OCI-LY1 (cell line): ENCODE data around the gene FRMD3.

Experiments
- H2AFZ ChIP-seq: fragments of 200-600 bp; sonication (generic), shearing (Covaris generic); 2 replicates; pipeline ENCODE4 v1.6.0; 2014; ENCODE audit warnings: antibody characterized with exemption, mild to moderate bottlenecking, low read length
- H3F3A ChIP-seq: fragments of 200-600 bp; sonication (generic), shearing (Covaris generic); 2 replicates; pipeline ENCODE4 v1.6.0; 2014; ENCODE audit warnings: mild to moderate bottlenecking, antibody characterized with exemption, low read length, moderate library complexity; ENCODE audit not compliant: insufficient read depth
- H3K27ac ChIP-seq: fragments of 200-600 bp; sonication (generic); 2 replicates; pipeline ENCODE4 v1.5.1; 2014; ENCODE audit warnings: low read length, mixed run types, mild to moderate bottlenecking, low read depth; ENCODE audit not compliant: poor library complexity, severe bottlenecking
- H3K27me3 ChIP-seq: fragments of 200-600 bp; sonication (generic); 2 replicates; pipeline ENCODE4 v1.6.0; 2014; ENCODE audit warnings: antibody characterized with exemption, mild to moderate bottlenecking, low read length, moderate library complexity; ENCODE audit not compliant: insufficient read depth
- H3K36me3 ChIP-seq: fragments of 200-600 bp; sonication (generic); 2 replicates; pipeline ENCODE4 v1.6.1; 2014; ENCODE audit warnings: mild to moderate bottlenecking, antibody characterized with exemption, low read length, moderate library complexity, mixed read lengths; ENCODE audit not compliant: insufficient read depth
- H3K4me1 ChIP-seq: fragments of 200-600 bp; sonication (generic); 2 replicates; pipeline ENCODE4 v1.5.1; 2014; ENCODE audit warnings: mild to moderate bottlenecking, low read length, moderate library complexity; ENCODE audit not compliant: insufficient read depth, severe bottlenecking
- H3K4me2 ChIP-seq: fragments of 200-600 bp; sonication (generic), shearing (Covaris generic); 2 replicates; pipeline ENCODE4 v1.6.1; 2014; ENCODE audit warnings: low read length
- H3K4me3 ChIP-seq: fragments of 200-600 bp; sonication (generic); 2 replicates; pipeline ENCODE4 v1.5.1; 2014; ENCODE audit warnings: low read length, low read depth, mild to moderate bottlenecking, mixed read lengths; ENCODE audit not compliant: poor library complexity, severe bottlenecking
- H3K79me2 ChIP-seq: fragments of 200-600 bp; shearing (Covaris generic); 2 replicates; pipeline ENCODE4 v1.6.1; 2016; ENCODE audit warnings: mixed run types, low read length, mixed read lengths; ENCODE audit not compliant: insufficient read depth
- H3K9ac ChIP-seq: fragments of 200-600 bp; sonication (generic), shearing (Covaris generic); 2 replicates; pipeline ENCODE4 v1.6.1; 2014; ENCODE audit warnings: mild to moderate bottlenecking, low read length, mixed read lengths
- H3K9me2 ChIP-seq: fragments of 200-600 bp; sonication (generic), shearing (Covaris generic); 2 replicates; pipeline ENCODE4 v1.6.1; 2014; ENCODE audit warnings: low read depth, mild to moderate bottlenecking, low read length, mixed read lengths
- H3K9me3 ChIP-seq: fragments of 200-600 bp; shearing (Covaris generic); 2 replicates; pipeline ENCODE4 v1.6.1; 2014; ENCODE audit warnings: low read length, mixed read lengths
- H4K20me1 ChIP-seq: fragments of 200-600 bp; sonication (generic), shearing (Covaris generic); 2 replicates; pipeline ENCODE4 v1.6.0; 2016; ENCODE audit warnings: mild to moderate bottlenecking, low read length; ENCODE audit not compliant: insufficient read depth
- CTCF ChIP-seq: fragments of 200-600 bp; sonication (generic), shearing (Covaris generic); IDR thresholded peaks from 2 replicates; pipeline ENCODE4 v1.5.1; 2017; ENCODE audit warnings: mild to moderate bottlenecking, antibody characterized with exemption, low read length, moderate library complexity, mixed read lengths
- EZH2 ChIP-seq: fragments of 200-600 bp; sonication (generic), shearing (Covaris generic); IDR thresholded peaks from 2 replicates; pipeline ENCODE4 v1.8.0; 2017; ENCODE audit warnings: borderline replicate concordance, mixed run types, mild to moderate bottlenecking, antibody characterized with exemption, low read length, moderate library complexity, mixed read lengths

FRMD3 gene

GRCh38 chr9:83441390-83441789 lies 96.8 kb downstream of the FRMD3 start:
- no peaks in the 10 kb centered on the region for H3F3A ChIP-seq
- H3K27ac ChIP-seq, result no peak overlapping the region
- no peak for TF ChIP-seq CTCF
- no peak for TF ChIP-seq EZH2
- no peaks in the 10 kb centered on the region for H3K4me1 ChIP-seq
- no peaks in the 10 kb centered on the region for H3K79me2 ChIP-seq
- H3K4me2 ChIP-seq, result no peak overlapping the region
- H3K9me2 ChIP-seq, result no peaks in the 10 kb centered on the region
- H2AFZ ChIP-seq, result no peak overlapping the region
- H3K27me3 ChIP-seq, result no peaks in the 10 kb centered on the region
- no peak overlapping the region for H3K4me3 ChIP-seq
- H4K20me1 ChIP-seq, result no peaks in the 10 kb centered on the region
- H3K9me3 ChIP-seq, result no peaks in the 10 kb centered on the region
- no peak overlapping the region for H3K9ac ChIP-seq
- no peaks in the 10 kb centered on the region for H3K36me3 ChIP-seq

GRCh38 chr9:83440641-83441040 lies 97.6 kb downstream of the FRMD3 start:
- H4K20me1 ChIP-seq, result no peaks in the 10 kb centered on the region
- TF ChIP-seq EZH2, result no peak
- no peak for TF ChIP-seq CTCF
- no peak overlapping the region for H3K27ac ChIP-seq
- no peak overlapping the region for H3K9ac ChIP-seq
- no peaks in the 10 kb centered on the region for H3K9me3 ChIP-seq
- no peaks in the 10 kb centered on the region for H3K36me3 ChIP-seq
- no peak overlapping the region for H3K4me3 ChIP-seq
- no peaks in the 10 kb centered on the region for H3K27me3 ChIP-seq
- no peaks in the 10 kb centered on the region for H3F3A ChIP-seq
- no peaks in the 10 kb centered on the region for H3K4me1 ChIP-seq
- H3K4me2 ChIP-seq, result no peak overlapping the region
- H2AFZ ChIP-seq, result no peak overlapping the region
- no peaks in the 10 kb centered on the region for H3K9me2 ChIP-seq
- no peaks in the 10 kb centered on the region for H3K79me2 ChIP-seq

GRCh38 chr9:83435301-83435700 lies 102.9 kb downstream of the FRMD3 start:
- Histone ChIP-seq H3K4me3 (no peak overlapping the region), H2AFZ (no peak overlapping the region), H3K9me3 (no peaks in the 10 kb centered on the region), H3K79me2 (no peaks in the 10 kb centered on the region), H3K9ac (no peak overlapping the region), H3F3A (no peaks in the 10 kb centered on the region), H3K4me2 (no peak overlapping the region), H4K20me1 (no peaks in the 10 kb centered on the region), H3K9me2 (no peaks in the 10 kb centered on the region), H3K36me3 (no peaks in the 10 kb centered on the region), H3K27ac (no peak overlapping the region), H3K27me3 (no peaks in the 10 kb centered on the region), H3K4me1 (no peaks in the 10 kb centered on the region)
- no peak for TF ChIP-seq EZH2
- TF ChIP-seq CTCF, result no peak
